Pancreas (tissue), 10 donors: ENCODE results near the gene SHROOM3. TPM values are rescaled to one million over a fixed set of nuclear protein-coding genes. Genes with fewer than 3 reads are reported as not detected.

Source experiments
- ATAC-seq, 4 donors: fragments of 200-7000 bp; cut with Tn5 transposase; one replicate each; pipeline versions ENCODE4 v1.8.0 to v1.9.1; 2020; ENCODE audit warnings: mild to moderate bottlenecking in 4 of 4, moderate library complexity in 4 of 4
- DNase-seq, 6 donors: peaks; one replicate each; pipeline ENCODE4 v3.0.0-alpha.2; 2020
- FAIRE-seq: peaks from 2 replicates; lab custom pipeline; 2012; peaks lifted over from hg19 to GRCh38; lab: Jason Lieb, UNC
- H3K27ac ChIP-seq, 4 donors: fragments of 200-600 bp; sonication (generic); 1 replicate in 3 of 4; 2 replicates in 1 of 4; pipeline versions ENCODE4 v1.5.0 to v1.8.0; 2020
- H3K27me3 ChIP-seq, 4 donors: fragments of 200-600 bp; one replicate each; pipeline ENCODE4 v1.8.0; 2021
- H3K36me3 ChIP-seq, 3 donors: fragments of 200-600 bp; sonication (generic) in 1 of 3; one replicate each; pipeline versions ENCODE4 v1.5.0 to v1.8.0; 2020 to 2021
- H3K4me1 ChIP-seq, 3 donors: fragments of 200-600 bp; one replicate each; pipeline ENCODE4 v1.8.0; 2021
- H3K4me3 ChIP-seq, 4 donors: fragments of 200-600 bp; sonication (generic) in 2 of 4; one replicate each; pipeline versions ENCODE4 v1.5.0 to v1.8.0; 2020 to 2021
- H3K9me3 ChIP-seq, 4 donors: fragments of 200-600 bp; one replicate each; pipeline ENCODE4 v1.8.0; 2021
- WGBS, 2 donors: extraction: QIAGEN DNeasy Blood & Tissue Kit; methylation state at CpG; one replicate each; pipeline ENCODE4 v1.1.7; 2013; 5-methylcytosine and 5-hydroxymethylcytosine counted together
- intact Hi-C, 3 donors: fragments of 100-400 bp; cut with DNase I; formaldehyde crosslinking; loops; one replicate each; pipeline versions ENCODE4 v1.11.1 to v1.14.2; 2022
- polyA plus RNA-seq, 2 donors: library from polyadenylated mRNA; stranded (reverse); fragments of 200-250 nt; gene quantifications; one replicate each; pipeline ENCODE4 v1.2.3, GENCODE V29; 2013
- total RNA-seq, 6 donors: library from RNA; stranded (reverse); fragmentation: NEBNext Ultra II Directional in 4 of 6; extraction: Animal tissue kit (Norgen Biotek cat#: 25700) in 4 of 6; gene quantifications; one replicate each; pipeline versions ENCODE4 v1.2.1 to v1.2.4, GENCODE V29; 2021 to 2023
- TF ChIP-seq, protein P1 (sequence below), 4 donors: fragments of 200-600 bp; sonication (generic) in 3 of 4; IDR thresholded peaks; one replicate each; pipeline versions ENCODE4 v1.5.0 to v1.8.0; 2021; ENCODE audit warnings: antibody characterized with exemption in 4 of 4
- donor health status: healthy with polysubstance abuse.
- donor health status: DM: no; HTN: no; CAD: no; lungs with moderate emphysema.
- donor health status: DM: no; HTN: no; CAD: no.
- donor health status: control.
- donor health status: control.
- donor health status: Bipolar disorder and iron deficiency.
- donor health status: DM: yes; HTN: yes; CAD: no.
- donor health status: DM: no; HTN: no; CAD: no.
- donor health status: DM: no; HTN: no; CAD: no.
- donor health status: DM: yes; HTN: yes; CAD: no.

The SHROOM3 gene
- total and polyA plus RNA-seq, 8 donors: 6.2 to 43.5 (median 17.1) TPM

DNA sequence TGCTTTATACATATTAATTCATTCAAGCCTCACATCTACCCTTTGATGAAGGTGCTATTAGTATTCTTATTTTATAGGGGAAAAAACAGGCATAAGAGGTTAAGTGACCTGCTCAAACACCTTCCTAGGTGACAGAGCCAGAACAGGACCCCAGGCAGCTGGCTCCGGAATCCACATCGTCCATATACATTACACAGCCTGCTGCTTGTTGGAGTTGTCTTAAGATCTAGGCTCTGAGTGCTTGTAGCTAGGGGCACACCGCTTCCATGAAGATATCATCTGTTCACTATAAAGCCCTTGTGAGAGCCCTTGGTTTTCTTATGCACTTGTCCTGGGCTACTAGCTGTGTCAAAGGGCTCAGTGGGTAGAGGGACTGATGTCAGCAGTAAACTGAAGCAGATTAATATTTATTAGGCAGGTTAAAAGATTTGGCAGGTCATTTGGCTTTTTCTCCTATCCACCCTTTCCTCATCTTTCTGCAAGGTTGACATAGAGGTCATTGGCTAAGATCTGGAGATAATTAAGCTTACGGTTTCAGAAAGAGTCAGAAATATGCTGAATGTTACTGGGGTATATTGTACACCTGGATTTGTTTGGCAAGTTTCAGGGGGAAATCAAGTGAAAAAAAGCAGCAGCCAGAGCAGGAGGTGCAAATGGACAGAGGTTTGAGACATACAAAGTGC is 267.6 kb downstream of the SHROOM3 start:
- Histone ChIP-seq H3K4me1 (peaks cover 21 to 39% (median 21%) of the 10 kb centered on the region in 3 donors), H3K36me3 (no peaks in the 10 kb centered on the region), H3K27me3 (no peaks in the 10 kb centered on the region), H3K9me3 (no peaks in the 10 kb centered on the region), H3K27ac (peak overlapping the region in 2 of 4 donors; percentile 83 to 89), H3K4me3 (no peak overlapping the region)
- DNase-seq: no peak
- ATAC-seq: no peak
- intact Hi-C loops: no loop called here
- WGBS, 2 donors: 84 to 88% methylated on average over 4 of the region's 4 CpGs
- TF ChIP-seq, protein P1, sequence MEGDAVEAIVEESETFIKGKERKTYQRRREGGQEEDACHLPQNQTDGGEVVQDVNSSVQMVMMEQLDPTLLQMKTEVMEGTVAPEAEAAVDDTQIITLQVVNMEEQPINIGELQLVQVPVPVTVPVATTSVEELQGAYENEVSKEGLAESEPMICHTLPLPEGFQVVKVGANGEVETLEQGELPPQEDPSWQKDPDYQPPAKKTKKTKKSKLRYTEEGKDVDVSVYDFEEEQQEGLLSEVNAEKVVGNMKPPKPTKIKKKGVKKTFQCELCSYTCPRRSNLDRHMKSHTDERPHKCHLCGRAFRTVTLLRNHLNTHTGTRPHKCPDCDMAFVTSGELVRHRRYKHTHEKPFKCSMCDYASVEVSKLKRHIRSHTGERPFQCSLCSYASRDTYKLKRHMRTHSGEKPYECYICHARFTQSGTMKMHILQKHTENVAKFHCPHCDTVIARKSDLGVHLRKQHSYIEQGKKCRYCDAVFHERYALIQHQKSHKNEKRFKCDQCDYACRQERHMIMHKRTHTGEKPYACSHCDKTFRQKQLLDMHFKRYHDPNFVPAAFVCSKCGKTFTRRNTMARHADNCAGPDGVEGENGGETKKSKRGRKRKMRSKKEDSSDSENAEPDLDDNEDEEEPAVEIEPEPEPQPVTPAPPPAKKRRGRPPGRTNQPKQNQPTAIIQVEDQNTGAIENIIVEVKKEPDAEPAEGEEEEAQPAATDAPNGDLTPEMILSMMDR (IDR thresholded peaks at IDR 0.05): no peak
- no peak for FAIRE-seq

DNA sequence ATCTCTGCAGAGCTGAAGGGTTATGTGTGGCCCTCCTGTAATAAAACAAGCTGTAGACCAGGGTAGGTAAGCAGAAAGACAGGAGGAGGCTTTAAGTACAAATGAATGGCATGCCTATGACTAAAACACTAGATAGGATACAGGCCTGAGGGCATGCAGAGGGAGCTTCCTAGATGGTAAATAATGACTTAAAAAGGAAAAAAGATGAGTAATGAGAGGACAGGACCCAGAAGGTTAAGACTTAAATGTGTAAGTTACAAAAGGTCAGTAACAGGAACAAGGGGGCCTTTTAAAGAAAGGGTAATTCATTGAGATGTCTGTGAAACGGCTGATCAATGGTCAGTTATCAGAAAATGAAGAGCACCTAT is 268.1 kb downstream of the SHROOM3 start:
- H3K27ac ChIP-seq: peak overlapping the region in 2 of 4 donors; percentile 83 to 89
- intact Hi-C loops: no loop called here
- ATAC-seq: no peak
- 80 to 100% methylated on average over 1 of the region's 1 CpG for WGBS, 2 donors
- H3K4me3 ChIP-seq: no peak overlapping the region
- TF ChIP-seq, protein P1 (IDR thresholded peaks at IDR 0.05): no peak
- peaks cover 21 to 39% (median 21%) of the 10 kb centered on the region in 3 donors for H3K4me1 ChIP-seq
- no peaks in the 10 kb centered on the region for H3K9me3 ChIP-seq
- no peak for DNase-seq
- no peaks in the 10 kb centered on the region for H3K27me3 ChIP-seq
- no peak for FAIRE-seq
- H3K36me3 ChIP-seq: no peaks in the 10 kb centered on the region

DNA sequence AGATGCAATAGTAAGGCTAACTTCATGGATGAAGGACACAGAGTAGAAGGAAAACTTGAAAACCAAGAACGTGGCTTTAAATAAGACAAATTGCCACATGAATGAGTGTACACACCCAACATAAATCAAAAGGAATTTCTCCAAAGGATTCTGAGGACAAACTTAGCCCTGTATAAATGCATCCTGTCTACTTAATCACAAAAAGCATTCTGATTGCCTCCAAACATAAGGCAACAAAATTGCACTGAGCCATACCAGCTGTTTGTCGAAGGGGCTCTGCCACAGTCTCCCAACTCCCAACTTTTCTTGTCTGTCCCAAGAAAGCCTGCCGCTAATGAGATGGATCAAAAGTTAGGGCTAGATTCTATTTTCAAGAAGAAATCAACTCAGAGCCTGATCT is 268.6 kb downstream of the SHROOM3 start:
- H3K27ac ChIP-seq: peak overlapping the region in 3 of 4 donors; percentile 29 to 89 (median 83)

DNA sequence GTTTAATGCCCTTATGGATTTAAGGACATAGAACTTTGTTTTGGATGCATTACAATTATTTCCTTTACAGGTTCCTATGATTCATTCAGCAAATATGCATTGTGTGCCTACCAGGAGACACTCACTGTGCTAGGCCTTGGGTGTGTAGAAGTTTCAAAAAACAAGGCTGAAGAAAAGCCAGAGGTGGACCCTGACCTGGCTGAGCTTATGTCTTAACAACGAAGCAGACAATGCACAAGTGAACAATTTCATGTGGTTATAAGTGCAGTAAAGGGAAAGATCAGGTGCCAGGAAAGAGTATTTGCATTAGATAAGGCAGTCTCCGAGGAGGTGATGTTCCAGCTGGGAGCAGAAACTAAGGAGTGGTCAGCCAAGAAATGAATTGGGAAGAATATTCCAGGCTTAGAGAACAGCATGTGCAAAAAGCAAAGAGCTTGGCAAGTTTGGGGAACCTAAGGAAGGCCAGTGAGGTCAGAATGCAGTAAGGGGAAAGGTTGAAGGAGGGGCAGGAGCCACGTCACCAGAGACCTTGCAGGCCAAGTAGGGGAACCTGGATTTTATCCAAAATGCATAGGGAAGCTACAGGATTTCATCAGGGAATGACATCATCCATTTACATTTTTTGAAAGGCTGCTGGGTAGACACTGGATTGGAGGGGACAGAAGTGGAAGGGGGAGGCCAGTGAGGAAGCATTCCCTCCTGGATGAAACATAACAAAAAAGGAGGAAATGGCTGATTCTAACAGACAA is 269.3 kb downstream of the SHROOM3 start:
- TF ChIP-seq, protein P1 (IDR thresholded peaks at IDR 0.05): no peak
- peak; percentile 89 to 90 (median 90) for ATAC-seq
- no peaks in the 10 kb centered on the region for H3K27me3 ChIP-seq
- H3K27ac ChIP-seq: peak overlapping the region; percentile 29 to 89 (median 65)
- intact Hi-C loops: no loop called here
- H3K4me1 ChIP-seq: peaks cover 21 to 39% (median 21%) of the 10 kb centered on the region in 3 donors
- peak in 4 of 6 donors; percentile 35 to 53 (median 42) for DNase-seq
- H3K9me3 ChIP-seq: no peaks in the 10 kb centered on the region
- peak; percentile 73 for FAIRE-seq
- 12 to 19% methylated on average over 3 of the region's 3 CpGs for WGBS, 2 donors
- H3K36me3 ChIP-seq: no peaks in the 10 kb centered on the region
- H3K4me3 ChIP-seq: no peak overlapping the region

More for the DNA sequence above, 268.6 kb downstream of the SHROOM3 start:
- DNase-seq: no peak
- no peak for FAIRE-seq
- intact Hi-C loops: no loop called here
- Histone ChIP-seq H3K4me1 (peaks cover 21 to 39% (median 21%) of the 10 kb centered on the region in 3 donors), H3K36me3 (no peaks in the 10 kb centered on the region), H3K27me3 (no peaks in the 10 kb centered on the region), H3K4me3 (no peak overlapping the region), H3K9me3 (no peaks in the 10 kb centered on the region)
- peak in 2 of 4 donors; percentile 4 to 6 for ATAC-seq
- TF ChIP-seq, protein P1 (IDR thresholded peaks at IDR 0.05): no peak
- WGBS, 2 donors: 61 to 72% methylated on average over 3 of the region's 3 CpGs
